ENCODE results near the gene DNAJC30.
A peak's percentile ranks its signal among the peaks of the same experiment; 100 is the strongest.

The DNAJC30 gene

DNA sequence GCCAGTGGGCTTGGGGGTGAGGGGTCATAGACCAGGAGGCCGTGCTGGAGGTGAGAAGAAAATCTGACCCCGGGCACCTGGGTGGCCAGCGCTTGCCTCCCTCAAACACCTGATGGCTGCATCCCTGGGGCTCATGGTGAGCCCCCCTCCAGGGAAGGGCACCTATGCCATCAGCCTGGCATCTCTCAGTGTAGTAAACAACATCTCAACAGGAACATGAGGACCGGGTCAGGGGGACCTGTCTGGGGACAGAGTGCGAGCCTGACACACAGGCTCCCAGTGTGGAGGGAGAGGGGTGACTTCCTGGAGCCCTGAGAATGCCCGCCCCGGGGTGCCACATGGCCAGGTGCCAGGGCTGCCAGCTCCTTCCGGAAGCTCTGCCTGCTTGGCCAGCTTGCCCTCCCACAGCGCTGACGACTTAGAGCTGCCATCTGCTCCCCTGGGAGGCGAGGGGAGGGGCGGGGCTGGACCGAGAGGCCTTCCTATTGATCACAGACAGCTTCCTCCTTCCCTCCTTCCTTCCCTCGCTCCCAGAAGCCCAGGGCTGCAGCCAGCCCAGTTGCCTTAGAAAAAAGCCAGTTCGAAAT, 23.9 kb upstream of the DNAJC30 start:
- peaks cover 7% of the 10 kb centered on the region for H3K4me1 ChIP-seq (ENCODE audit: insufficient read depth, low read length)
- no peak overlapping the region for H3K9ac ChIP-seq (ENCODE audit: low read depth, low read length)
- 77% methylated on average over 15 of the region's 15 CpGs for WGBS
- no peak overlapping the region for H3K4me3 ChIP-seq (ENCODE audit: low read length)
- H3K27ac ChIP-seq (ENCODE audit: low read depth, low read length), result no peak overlapping the region
- H3K9me3 ChIP-seq (ENCODE audit: insufficient read depth, low read depth, low read length), result no peaks in the 10 kb centered on the region
- peaks cover 5% of the 10 kb centered on the region; the same call in 1 of the 2 replicates for H3K36me3 ChIP-seq (ENCODE audit: insufficient read depth, low read length)
- no peaks in the 10 kb centered on the region for H3K27me3 ChIP-seq (ENCODE audit: insufficient read depth, low read length)

DNA sequence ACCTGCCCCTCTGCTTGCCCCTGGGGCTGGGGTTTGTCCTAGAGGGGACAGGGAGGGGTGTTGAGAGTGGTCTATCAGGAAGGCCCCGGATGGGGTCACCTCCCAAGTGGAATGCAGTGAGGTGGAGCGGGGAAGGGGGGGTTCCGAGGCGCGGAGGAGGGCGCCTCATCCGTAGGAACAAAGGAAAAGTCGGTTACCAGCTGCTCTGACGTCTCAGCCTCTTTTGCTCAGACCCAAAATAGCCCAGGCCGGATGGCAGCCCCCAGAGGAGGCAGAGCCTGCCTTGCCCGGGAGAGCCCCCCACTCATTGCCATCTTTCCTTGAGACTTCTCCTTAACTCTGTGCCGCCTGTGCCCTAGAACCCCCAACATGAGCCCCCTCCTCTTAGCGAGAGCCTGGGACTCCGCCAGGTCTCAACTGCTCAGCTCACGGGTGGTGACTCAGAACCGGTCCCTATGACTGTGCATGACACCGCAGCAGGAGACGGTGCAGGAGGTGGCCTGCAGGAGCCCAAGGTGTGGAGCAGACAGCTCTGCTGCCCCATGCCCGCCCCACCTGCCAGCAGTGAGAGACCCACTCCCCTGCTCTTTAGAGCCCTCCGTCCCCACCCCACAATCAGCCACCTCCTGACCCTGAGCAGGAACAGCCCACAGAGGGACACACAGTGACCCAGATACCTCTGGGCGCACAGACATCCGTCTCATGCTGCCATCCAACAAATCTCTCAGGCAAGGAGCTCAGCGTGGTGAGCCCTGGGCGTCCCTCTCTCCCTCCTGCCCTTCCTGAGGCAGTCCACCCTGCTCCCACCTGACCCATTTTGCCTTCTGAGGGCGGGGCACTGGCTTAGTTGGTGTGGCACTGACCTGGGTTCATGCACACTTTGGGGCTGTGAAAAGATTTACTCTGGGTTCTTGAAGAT, 23.1 kb upstream of the DNAJC30 start:
- Histone ChIP-seq H3K9ac (ENCODE audit: low read depth, low read length) (no peak overlapping the region), H3K4me3 (ENCODE audit: low read length) (no peak overlapping the region), H3K27ac (ENCODE audit: low read depth, low read length) (no peak overlapping the region), H3K4me1 (ENCODE audit: insufficient read depth, low read length) (peaks cover 7% of the 10 kb centered on the region), H3K36me3 (ENCODE audit: insufficient read depth, low read length) (peaks cover 8% of the 10 kb centered on the region; the same call in 1 of the 2 replicates), H3K9me3 (ENCODE audit: insufficient read depth, low read depth, low read length) (no peaks in the 10 kb centered on the region), H3K27me3 (ENCODE audit: insufficient read depth, low read length) (no peaks in the 10 kb centered on the region)
- whole genome bisulfite sequencing, result 85% methylated on average over 25 of the region's 25 CpGs

DNA sequence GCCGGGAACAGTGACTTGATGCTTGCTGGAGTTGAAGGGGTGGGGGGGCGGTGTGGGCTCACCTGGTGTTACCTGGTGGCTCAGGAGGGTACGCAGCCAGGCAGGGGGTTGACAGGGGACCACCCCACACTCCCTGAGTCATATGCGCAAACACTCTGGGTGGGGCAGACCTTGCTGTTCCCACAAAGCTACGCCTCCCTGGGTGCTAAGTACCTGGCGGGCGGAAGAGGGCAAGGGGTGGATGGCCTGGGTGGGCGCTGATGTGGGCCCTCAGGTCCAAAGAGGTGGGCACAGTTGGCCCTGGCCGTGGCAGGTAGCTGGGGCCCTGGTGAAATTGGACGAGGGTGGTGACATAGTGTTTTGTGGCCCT, 22.3 kb upstream of the DNAJC30 start:
- Histone ChIP-seq H3K27me3 (ENCODE audit: insufficient read depth, low read length) (no peaks in the 10 kb centered on the region), H3K4me1 (ENCODE audit: insufficient read depth, low read length) (peaks cover 7% of the 10 kb centered on the region), H3K9ac (ENCODE audit: low read depth, low read length) (no peak overlapping the region), H3K27ac (ENCODE audit: low read depth, low read length) (no peak overlapping the region), H3K36me3 (ENCODE audit: insufficient read depth, low read length) (peaks cover 8% of the 10 kb centered on the region; the same call in 1 of the 2 replicates), H3K9me3 (ENCODE audit: insufficient read depth, low read depth, low read length) (no peaks in the 10 kb centered on the region), H3K4me3 (ENCODE audit: low read length) (no peak overlapping the region)
- WGBS, result 91% methylated on average over 10 of the region's 10 CpGs

DNA sequence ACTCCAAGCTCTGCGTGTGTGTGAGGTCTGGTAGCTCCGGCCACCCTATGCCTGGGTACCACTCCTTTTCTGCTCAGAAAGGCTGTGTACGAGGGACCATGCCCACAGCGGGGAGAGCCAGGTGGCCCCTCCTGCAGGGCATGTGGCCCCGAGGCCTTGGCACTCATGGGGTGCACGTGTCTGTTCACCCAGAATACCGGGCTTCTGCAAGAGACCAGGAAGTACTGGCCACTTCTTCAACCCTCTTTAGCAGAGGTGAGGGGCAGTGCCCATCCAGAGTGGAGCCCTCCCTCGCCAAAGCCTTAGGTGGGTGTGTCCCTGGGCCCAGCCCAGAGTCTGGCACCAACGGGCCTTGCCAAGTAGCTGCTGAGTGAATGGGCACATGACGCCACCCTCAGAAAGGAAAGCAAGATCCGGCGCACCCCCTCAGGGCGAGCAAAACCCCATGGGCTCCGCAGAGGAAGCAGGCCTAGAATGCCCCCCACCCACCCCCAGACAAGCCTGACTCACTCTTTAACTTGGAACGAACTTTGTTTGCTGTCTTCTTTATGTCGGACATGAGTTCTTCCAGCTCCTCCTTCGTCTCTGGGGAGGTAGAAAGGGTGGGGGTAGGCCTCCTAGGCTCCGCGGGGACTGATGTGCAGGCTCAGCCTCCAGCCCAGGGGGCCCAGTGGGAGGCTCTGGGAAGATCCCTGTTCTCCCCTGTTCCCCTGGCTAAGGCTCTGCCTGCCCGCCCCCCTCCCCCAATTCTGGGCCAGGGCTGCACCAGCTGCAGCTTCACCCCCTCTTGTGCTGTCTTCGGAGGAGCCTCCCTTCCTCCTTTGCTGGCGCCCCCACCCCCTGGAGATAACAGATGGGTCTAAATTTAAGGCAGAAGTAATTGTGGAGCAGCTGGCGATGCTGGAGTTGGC, 21.6 kb upstream of the DNAJC30 start:
- Histone ChIP-seq H3K4me3 (ENCODE audit: low read length) (no peak overlapping the region), H3K9ac (ENCODE audit: low read depth, low read length) (no peak overlapping the region), H3K27ac (ENCODE audit: low read depth, low read length) (no peak overlapping the region), H3K4me1 (ENCODE audit: insufficient read depth, low read length) (peaks cover 7% of the 10 kb centered on the region), H3K36me3 (ENCODE audit: insufficient read depth, low read length) (peaks cover 8% of the 10 kb centered on the region; the same call in 1 of the 2 replicates), H3K9me3 (ENCODE audit: insufficient read depth, low read depth, low read length) (no peaks in the 10 kb centered on the region), H3K27me3 (ENCODE audit: insufficient read depth, low read length) (no peaks in the 10 kb centered on the region)
- 85% methylated on average over 22 of the region's 23 CpGs for WGBS

DNA sequence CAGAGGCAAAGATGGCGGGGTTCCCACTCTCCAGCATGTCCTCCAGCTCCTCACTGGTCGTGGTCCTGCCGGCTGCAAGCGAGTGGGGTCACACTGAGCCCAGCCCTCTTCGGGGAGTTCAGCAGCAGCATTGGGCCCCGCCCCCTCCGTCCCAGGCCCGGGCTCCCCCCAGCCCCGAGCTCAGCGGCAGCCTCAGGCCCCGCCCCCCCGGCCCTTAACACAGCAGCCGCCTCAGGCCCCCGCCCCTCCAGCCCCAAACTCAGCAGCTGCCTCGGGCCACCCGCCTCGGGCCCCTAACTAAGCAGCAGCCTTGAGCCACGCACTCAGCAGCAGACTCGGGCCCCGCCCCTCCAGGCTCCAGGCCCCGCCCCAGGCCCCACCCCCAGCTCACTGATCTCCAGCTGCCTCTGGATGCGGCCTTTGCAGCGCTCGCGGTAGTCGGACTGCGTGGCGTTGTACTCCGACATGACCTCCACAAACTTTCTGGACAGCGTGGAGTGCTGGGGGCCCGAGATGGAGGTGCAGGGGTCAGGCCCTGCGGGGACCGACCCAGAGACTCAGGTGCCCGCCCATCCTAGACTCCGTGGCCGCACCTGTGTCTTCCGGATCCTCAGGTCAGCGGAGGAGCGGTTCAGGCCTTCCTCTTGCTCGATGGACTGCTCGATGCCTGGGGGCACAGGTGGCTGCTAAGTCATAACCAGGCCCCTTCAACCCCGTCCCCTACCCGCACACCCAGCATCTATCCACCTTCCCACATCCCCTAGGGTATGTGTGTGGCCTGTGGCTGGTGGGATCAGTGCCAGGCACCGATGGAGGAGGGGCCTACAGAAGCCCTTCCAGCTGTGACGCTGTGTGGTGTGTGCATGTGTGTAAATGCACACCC, 20.7 kb upstream of the DNAJC30 start:
- H3K27me3 ChIP-seq (ENCODE audit: insufficient read depth, low read length), result no peaks in the 10 kb centered on the region
- 28% methylated on average over 40 of the region's 45 CpGs for WGBS
- H3K4me1 ChIP-seq (ENCODE audit: insufficient read depth, low read length), result peaks cover 7% of the 10 kb centered on the region
- H3K9me3 ChIP-seq (ENCODE audit: insufficient read depth, low read depth, low read length), result no peaks in the 10 kb centered on the region
- no peak overlapping the region; the same call in 1 of the 2 replicates for H3K9ac ChIP-seq (ENCODE audit: low read depth, low read length)
- H3K36me3 ChIP-seq (ENCODE audit: insufficient read depth, low read length), result peaks cover 17% of the 10 kb centered on the region
- H3K4me3 ChIP-seq (ENCODE audit: low read length), result peak overlapping the region; percentile 49
- H3K27ac ChIP-seq (ENCODE audit: low read depth, low read length), result no peak overlapping the region

DNA sequence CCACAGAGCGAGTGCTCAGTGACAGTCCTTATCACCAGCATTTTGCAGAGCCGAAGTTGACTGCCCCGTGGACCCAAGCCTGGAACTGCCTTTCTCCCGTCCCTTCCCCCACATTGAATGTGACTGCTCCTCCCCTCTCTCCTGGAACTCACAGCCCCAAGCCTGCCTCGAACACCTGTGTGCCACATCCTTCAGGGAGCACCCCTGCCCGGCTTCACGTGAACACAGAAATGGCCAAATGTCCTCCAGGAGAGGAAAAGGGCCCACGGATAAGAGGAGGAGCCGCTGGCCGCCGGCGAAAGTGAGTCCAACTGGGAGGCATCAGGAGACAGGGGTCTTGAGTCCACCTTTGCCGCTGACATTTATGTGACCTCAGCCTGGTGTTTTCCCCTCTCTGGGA, 20.0 kb upstream of the DNAJC30 start:
- Histone ChIP-seq H3K36me3 (ENCODE audit: insufficient read depth, low read length) (peaks cover 25% of the 10 kb centered on the region), H3K9ac (ENCODE audit: low read depth, low read length) (0 out of 2 replicates have a peak overlapping the region, but pooled peaks have one; percentile 1), H3K4me3 (ENCODE audit: low read length) (peak overlapping the region; percentile 49), H3K9me3 (ENCODE audit: insufficient read depth, low read depth, low read length) (no peaks in the 10 kb centered on the region), H3K4me1 (ENCODE audit: insufficient read depth, low read length) (peaks cover 7% of the 10 kb centered on the region), H3K27me3 (ENCODE audit: insufficient read depth, low read length) (no peaks in the 10 kb centered on the region), H3K27ac (ENCODE audit: low read depth, low read length) (no peak overlapping the region; the same call in 1 of the 2 replicates)
- WGBS, result 52% methylated on average over 13 of the region's 13 CpGs

DNA sequence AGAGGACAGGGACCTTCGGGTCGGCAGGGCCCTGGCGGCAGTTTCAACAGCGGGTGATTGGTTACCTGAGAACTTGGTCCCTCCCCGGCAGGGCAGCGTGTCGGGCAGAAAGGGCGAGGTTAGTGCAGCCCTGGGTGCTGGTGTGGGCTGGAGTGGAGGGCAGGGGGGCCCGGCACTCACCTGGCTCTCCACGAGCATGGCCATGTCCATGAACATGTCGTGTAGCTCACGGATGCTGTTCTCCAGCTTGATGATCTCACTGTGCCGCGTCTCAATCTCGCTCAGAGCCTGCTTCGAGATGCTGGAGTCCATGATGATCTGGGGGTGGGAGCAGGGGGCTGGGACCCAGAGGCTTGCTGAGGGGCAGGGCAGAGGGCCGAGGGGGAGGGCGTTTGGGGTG, 19.4 kb upstream of the DNAJC30 start:
- Histone ChIP-seq H3K9ac (ENCODE audit: low read depth, low read length) (no peak overlapping the region), H3K4me3 (ENCODE audit: low read length) (no peak overlapping the region), H3K27me3 (ENCODE audit: insufficient read depth, low read length) (no peaks in the 10 kb centered on the region), H3K27ac (ENCODE audit: low read depth, low read length) (no peak overlapping the region), H3K9me3 (ENCODE audit: insufficient read depth, low read depth, low read length) (no peaks in the 10 kb centered on the region), H3K4me1 (ENCODE audit: insufficient read depth, low read length) (peaks cover 7% of the 10 kb centered on the region), H3K36me3 (ENCODE audit: insufficient read depth, low read length) (peaks cover 31% of the 10 kb centered on the region)
- WGBS, result 86% methylated on average over 18 of the region's 18 CpGs

DNA sequence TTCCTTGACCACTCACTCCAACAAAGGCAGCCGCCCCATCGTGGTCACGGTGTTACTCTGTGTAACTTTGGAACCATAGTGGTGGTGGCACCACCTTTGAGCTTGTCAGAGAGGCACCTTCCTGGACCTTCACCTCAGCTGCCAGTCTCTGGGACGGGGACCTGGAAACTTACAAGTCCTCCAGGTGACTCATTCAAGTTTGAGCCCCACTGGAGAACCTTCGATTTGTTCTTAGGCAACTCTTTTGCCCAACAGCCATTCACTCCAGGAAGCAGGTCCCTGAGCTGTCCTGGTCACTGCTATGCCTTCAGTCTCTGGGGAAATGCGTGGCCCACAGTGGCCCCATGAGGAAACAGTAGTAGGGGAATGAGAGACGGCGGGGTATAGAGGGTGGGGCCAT, 19.0 kb upstream of the DNAJC30 start:
- 92% methylated on average over 8 of the region's 8 CpGs for WGBS

DNA sequence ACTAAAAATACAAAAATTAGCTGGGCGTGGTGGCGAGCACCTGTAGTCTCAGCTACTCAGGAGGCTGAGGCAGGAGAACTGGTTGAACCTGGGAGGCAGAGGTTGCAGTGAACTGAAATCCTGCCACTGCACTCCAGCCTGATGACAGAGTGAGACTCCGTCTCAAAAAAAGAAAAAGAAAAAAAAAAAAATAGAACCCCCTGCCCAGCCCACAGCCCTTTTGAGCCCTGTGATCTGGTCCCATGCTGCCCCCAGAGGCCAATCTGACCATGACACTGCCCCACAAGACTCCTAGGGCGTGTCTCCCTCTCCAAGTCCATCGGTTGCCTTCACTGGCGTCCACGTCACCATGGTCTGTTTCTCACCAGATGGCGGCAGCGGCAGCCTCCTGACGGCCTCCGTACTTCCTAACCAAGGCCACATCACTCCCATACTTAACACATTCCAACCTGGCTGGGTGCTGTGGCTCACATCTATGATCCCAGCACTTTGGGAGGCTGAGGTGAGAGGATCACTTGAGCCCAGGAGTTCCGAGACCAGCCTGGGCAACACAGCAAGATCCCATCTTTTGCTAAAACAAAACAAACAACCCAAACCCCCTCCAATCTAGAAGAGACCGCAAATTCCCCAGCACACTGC, 18.2 kb upstream of the DNAJC30 start:
- Histone ChIP-seq H3K9me3 (ENCODE audit: insufficient read depth, low read depth, low read length) (no peaks in the 10 kb centered on the region), H3K4me1 (ENCODE audit: insufficient read depth, low read length) (peaks cover 7% of the 10 kb centered on the region), H3K4me3 (ENCODE audit: low read length) (no peak overlapping the region), H3K36me3 (ENCODE audit: insufficient read depth, low read length) (peaks cover 43% of the 10 kb centered on the region), H3K9ac (ENCODE audit: low read depth, low read length) (no peak overlapping the region), H3K27me3 (ENCODE audit: insufficient read depth, low read length) (no peaks in the 10 kb centered on the region), H3K27ac (ENCODE audit: low read depth, low read length) (no peak overlapping the region)
- 68% methylated on average over 13 of the region's 13 CpGs for WGBS

More for the DNA sequence above, 19.0 kb upstream of the DNAJC30 start:
- H3K27ac ChIP-seq (ENCODE audit: low read depth, low read length), result no peak overlapping the region
- H3K36me3 ChIP-seq (ENCODE audit: insufficient read depth, low read length), result peaks cover 35% of the 10 kb centered on the region
- no peak overlapping the region for H3K9ac ChIP-seq (ENCODE audit: low read depth, low read length)
- H3K9me3 ChIP-seq (ENCODE audit: insufficient read depth, low read depth, low read length), result no peaks in the 10 kb centered on the region
- H3K4me3 ChIP-seq (ENCODE audit: low read length), result no peak overlapping the region
- peaks cover 7% of the 10 kb centered on the region for H3K4me1 ChIP-seq (ENCODE audit: insufficient read depth, low read length)
- no peaks in the 10 kb centered on the region for H3K27me3 ChIP-seq (ENCODE audit: insufficient read depth, low read length)

DNA sequence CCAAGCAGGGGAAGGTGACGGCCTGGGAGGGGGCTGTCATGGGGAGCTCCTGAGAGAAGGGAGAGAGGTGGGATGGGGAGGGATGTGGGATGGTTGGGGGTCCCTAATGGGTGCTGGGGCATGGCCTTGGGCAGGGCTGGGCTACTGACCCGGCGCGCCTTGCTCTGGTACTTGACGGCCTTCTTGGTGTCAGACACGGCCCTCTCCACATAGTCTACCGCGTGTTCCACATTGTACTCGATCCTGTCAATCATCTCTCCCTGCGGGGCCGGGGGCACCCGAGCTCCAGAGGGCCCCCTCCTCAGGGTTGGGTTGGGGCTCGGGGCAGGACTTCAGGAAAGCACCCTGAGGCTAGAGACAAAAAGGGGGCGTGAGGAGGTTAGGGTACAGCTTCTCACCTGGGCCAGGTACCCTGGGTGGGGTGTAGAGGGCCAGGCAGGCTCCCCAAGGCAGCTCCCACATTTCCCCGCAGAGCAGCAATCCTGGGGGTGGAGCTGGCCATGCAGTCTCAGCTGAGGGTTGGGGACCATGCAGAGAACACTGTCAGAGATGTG, 17.4 kb upstream of the DNAJC30 start:
- peaks cover 7% of the 10 kb centered on the region for H3K4me1 ChIP-seq (ENCODE audit: insufficient read depth, low read length)
- H3K9ac ChIP-seq (ENCODE audit: low read depth, low read length), result no peak overlapping the region
- peaks cover 51% of the 10 kb centered on the region for H3K36me3 ChIP-seq (ENCODE audit: insufficient read depth, low read length)
- WGBS, result 94% methylated on average over 15 of the region's 15 CpGs
- H3K27ac ChIP-seq (ENCODE audit: low read depth, low read length), result no peak overlapping the region
- H3K27me3 ChIP-seq (ENCODE audit: insufficient read depth, low read length), result no peaks in the 10 kb centered on the region
- H3K4me3 ChIP-seq (ENCODE audit: low read length), result no peak overlapping the region
- no peaks in the 10 kb centered on the region for H3K9me3 ChIP-seq (ENCODE audit: insufficient read depth, low read depth, low read length)

Data from HUES64 (cell line).